Measurements from ENCODE around the gene SLC17A4. TPM values are rescaled to one million over a fixed set of nuclear protein-coding genes. Genes with fewer than 3 reads are reported as not detected.

The SLC17A4 gene
- not detected in 2 replicates for total RNA-seq (2012; rRNA removed)

DNA sequence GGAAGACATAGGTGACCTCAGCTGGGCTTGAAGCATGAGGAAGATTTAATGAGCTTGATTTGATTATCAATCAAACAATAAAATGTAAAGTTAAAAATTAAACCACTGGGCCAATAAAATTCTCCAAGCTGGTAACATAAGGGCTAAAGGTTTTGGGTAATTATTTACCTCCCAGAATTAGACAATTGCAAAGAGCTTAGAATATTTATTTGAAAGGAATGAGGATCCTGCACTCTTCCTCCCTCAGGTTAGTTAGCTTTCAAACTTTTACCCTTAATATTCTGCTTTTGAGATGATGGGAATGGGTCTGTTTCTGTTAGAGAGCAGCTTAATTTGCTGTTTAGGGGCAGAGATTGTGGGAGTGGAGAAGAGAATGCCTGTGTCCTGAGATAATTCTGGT lies at the start of gene SLC17A4:
Gene SLC17A4 (plus strand): TSS at position 208 of the 400 bp plus-strand sequence. CDS start 7,221 bp downstream, outside the sequence.
- H3K9ac ChIP-seq (ENCODE audit: low read depth, low read length), result no peak within 1 kb of the TSS
- H3K36me3 ChIP-seq (ENCODE audit: insufficient read depth, low read length), result no peaks in the 10 kb centered on the region
- no peaks in the 10 kb centered on the region for H3K9me3 ChIP-seq (replicated peaks; ENCODE audit: low read length)
- H3K4me3 ChIP-seq (ENCODE audit: low read length), result no peak within 1 kb of the TSS
- H3K4me1 ChIP-seq (ENCODE audit: control insufficient read depth, insufficient read depth, low read length), result no peaks in the 10 kb centered on the region
- H3K4me2 ChIP-seq (ENCODE audit: low read length), result no peak within 1 kb of the TSS
- H3K27me3 ChIP-seq (ENCODE audit: control insufficient read depth, insufficient read depth, low read length), result peaks cover 5% of the 10 kb centered on the region

- Histone ChIP-seq H3K4me2 (ENCODE audit: low read length) (no peak overlapping the region), H3K9me3 (replicated peaks; ENCODE audit: low read length) (no peaks in the 10 kb centered on the region), H3K9ac (ENCODE audit: low read depth, low read length) (no peak overlapping the region), H3K4me1 (ENCODE audit: control insufficient read depth, insufficient read depth, low read length) (no peaks in the 10 kb centered on the region), H3K36me3 (ENCODE audit: insufficient read depth, low read length) (no peaks in the 10 kb centered on the region), H3K27me3 (ENCODE audit: control insufficient read depth, insufficient read depth, low read length) (no peaks in the 10 kb centered on the region), H3K4me3 (ENCODE audit: low read length) (no peak overlapping the region)
Observed at GRCh38 chr6:25706314-25707014, 48.1 kb upstream of the SLC17A4 start.

- Histone ChIP-seq H3K4me2 (ENCODE audit: low read length) (no peak overlapping the region), H3K36me3 (ENCODE audit: insufficient read depth, low read length) (no peaks in the 10 kb centered on the region), H3K4me1 (ENCODE audit: control insufficient read depth, insufficient read depth, low read length) (no peaks in the 10 kb centered on the region), H3K4me3 (ENCODE audit: low read length) (no peak overlapping the region), H3K27me3 (ENCODE audit: control insufficient read depth, insufficient read depth, low read length) (no peaks in the 10 kb centered on the region), H3K9ac (ENCODE audit: low read depth, low read length) (no peak overlapping the region), H3K9me3 (replicated peaks; ENCODE audit: low read length) (no peaks in the 10 kb centered on the region)
Observed at GRCh38 chr6:25709761-25710160, 44.8 kb upstream of the SLC17A4 start.

DNA sequence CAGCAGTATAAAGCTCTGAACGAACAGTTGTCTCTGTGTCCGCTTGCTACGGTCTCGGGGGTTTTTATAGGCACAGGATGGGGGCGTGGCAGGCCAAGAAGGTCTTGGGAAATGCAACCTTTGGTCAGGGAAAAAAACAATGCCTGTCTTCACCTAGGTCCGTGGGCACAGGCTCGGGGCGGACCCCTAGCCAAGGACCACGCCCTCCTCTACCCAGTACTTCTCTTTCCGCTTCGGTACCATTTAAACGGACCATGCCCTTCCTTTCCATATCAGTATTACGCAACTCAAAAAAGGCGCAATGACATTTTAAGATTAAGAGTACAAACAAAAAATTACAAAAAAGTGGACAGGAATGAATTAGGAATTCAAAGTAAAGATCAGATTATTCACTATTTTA lies 44.3 kb upstream of the SLC17A4 start:
- Histone ChIP-seq H3K9ac (ENCODE audit: low read depth, low read length) (no peak overlapping the region), H3K9me3 (replicated peaks; ENCODE audit: low read length) (no peaks in the 10 kb centered on the region), H3K4me1 (ENCODE audit: control insufficient read depth, insufficient read depth, low read length) (no peaks in the 10 kb centered on the region), H3K4me3 (ENCODE audit: low read length) (no peak overlapping the region), H3K27me3 (ENCODE audit: control insufficient read depth, insufficient read depth, low read length) (peaks cover 3% of the 10 kb centered on the region), H3K4me2 (ENCODE audit: low read length) (no peak overlapping the region), H3K36me3 (ENCODE audit: insufficient read depth, low read length) (no peaks in the 10 kb centered on the region)

DNA sequence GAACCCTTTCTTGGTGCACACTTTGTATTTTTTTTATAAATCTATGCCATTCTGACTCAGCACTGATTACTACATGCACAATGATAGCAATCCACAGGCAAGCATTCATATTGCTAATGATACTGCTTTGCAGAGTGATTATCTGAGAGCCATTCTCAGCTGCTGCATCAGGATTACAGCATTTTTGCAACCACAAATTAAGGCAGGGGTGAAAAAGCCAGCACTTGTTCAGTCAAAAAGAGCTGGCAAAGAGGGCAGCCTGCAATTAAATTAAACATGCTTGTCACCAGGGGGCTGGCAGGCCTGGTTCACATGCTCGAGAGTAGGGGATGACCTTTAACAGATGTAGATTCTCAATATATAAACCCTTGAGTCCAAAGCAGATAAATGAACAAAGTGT lies 40.7 kb upstream of the SLC17A4 start:
- Histone ChIP-seq H3K4me1 (ENCODE audit: control insufficient read depth, insufficient read depth, low read length) (no peaks in the 10 kb centered on the region), H3K4me2 (ENCODE audit: low read length) (no peak overlapping the region), H3K9me3 (replicated peaks; ENCODE audit: low read length) (no peaks in the 10 kb centered on the region), H3K36me3 (ENCODE audit: insufficient read depth, low read length) (no peaks in the 10 kb centered on the region), H3K9ac (ENCODE audit: low read depth, low read length) (no peak overlapping the region), H3K27me3 (ENCODE audit: control insufficient read depth, insufficient read depth, low read length) (peaks cover 14% of the 10 kb centered on the region), H3K4me3 (ENCODE audit: low read length) (no peak overlapping the region)

GRCh38 chr6:25714765-25715164 lies 39.8 kb upstream of the SLC17A4 start:
- H3K4me2 ChIP-seq (ENCODE audit: low read length), result no peak overlapping the region
- H3K36me3 ChIP-seq (ENCODE audit: insufficient read depth, low read length), result no peaks in the 10 kb centered on the region
- H3K9me3 ChIP-seq (replicated peaks; ENCODE audit: low read length), result no peaks in the 10 kb centered on the region
- peaks cover 14% of the 10 kb centered on the region for H3K27me3 ChIP-seq (ENCODE audit: control insufficient read depth, insufficient read depth, low read length)
- no peaks in the 10 kb centered on the region for H3K4me1 ChIP-seq (ENCODE audit: control insufficient read depth, insufficient read depth, low read length)
- no peak overlapping the region for H3K4me3 ChIP-seq (ENCODE audit: low read length)
- no peak overlapping the region for H3K9ac ChIP-seq (ENCODE audit: low read depth, low read length)

- Histone ChIP-seq H3K4me1 (ENCODE audit: control insufficient read depth, insufficient read depth, low read length) (no peaks in the 10 kb centered on the region), H3K9ac (ENCODE audit: low read depth, low read length) (no peak overlapping the region), H3K9me3 (replicated peaks; ENCODE audit: low read length) (no peaks in the 10 kb centered on the region), H3K4me2 (ENCODE audit: low read length) (no peak overlapping the region), H3K36me3 (ENCODE audit: insufficient read depth, low read length) (no peaks in the 10 kb centered on the region), H3K27me3 (ENCODE audit: control insufficient read depth, insufficient read depth, low read length) (peaks cover 14% of the 10 kb centered on the region), H3K4me3 (ENCODE audit: low read length) (no peak overlapping the region)
Observed at GRCh38 chr6:25715794-25716193, 38.7 kb upstream of the SLC17A4 start.

- Histone ChIP-seq H3K4me2 (ENCODE audit: low read length) (no peak overlapping the region), H3K9me3 (replicated peaks; ENCODE audit: low read length) (no peaks in the 10 kb centered on the region), H3K4me1 (ENCODE audit: control insufficient read depth, insufficient read depth, low read length) (no peaks in the 10 kb centered on the region), H3K36me3 (ENCODE audit: insufficient read depth, low read length) (no peaks in the 10 kb centered on the region), H3K4me3 (ENCODE audit: low read length) (no peak overlapping the region), H3K9ac (ENCODE audit: low read depth, low read length) (no peak overlapping the region), H3K27me3 (ENCODE audit: control insufficient read depth, insufficient read depth, low read length) (peaks cover 14% of the 10 kb centered on the region)
Observed at GRCh38 chr6:25717866-25718740, 36.4 kb upstream of the SLC17A4 start.

DNA sequence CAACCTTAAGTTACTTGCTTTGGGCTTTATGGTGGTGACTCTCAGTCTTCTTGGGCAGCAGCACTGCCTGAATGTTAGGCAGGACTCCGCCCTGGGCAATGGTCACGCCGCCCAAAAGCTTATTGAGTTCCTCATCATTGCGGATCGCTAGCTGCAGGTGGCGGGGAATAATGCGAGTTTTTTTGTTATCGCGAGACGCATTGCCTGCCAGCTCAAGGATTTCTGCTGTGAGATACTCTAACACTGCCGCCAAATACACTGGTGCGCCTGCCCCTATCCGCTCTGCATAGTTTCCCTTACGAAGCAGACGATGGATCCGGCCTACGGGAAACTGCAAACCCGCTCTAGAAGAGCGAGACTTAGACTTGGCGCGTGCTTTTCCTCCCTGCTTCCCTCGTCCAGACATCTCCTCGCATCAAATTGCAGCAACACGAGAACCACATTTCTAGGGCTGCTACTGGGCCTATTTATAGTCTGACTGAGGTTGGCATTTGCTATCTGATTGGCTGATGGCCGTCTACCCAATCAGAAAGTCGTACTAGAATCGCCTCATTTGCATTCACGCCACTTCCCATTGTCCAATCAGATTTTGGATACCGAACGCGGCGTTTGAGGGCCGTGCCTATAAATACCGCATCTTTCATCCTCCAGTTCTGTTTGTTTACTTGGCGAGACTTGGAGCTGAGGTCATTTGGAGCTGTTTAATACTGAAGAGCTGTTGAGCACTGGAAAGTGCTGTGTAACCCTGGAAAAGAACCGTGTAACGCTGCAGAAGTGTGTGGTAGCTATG lies 28.2 kb upstream of the SLC17A4 start:
- Histone ChIP-seq H3K4me1 (ENCODE audit: control insufficient read depth, insufficient read depth, low read length) (no peaks in the 10 kb centered on the region), H3K36me3 (ENCODE audit: insufficient read depth, low read length) (no peaks in the 10 kb centered on the region), H3K27me3 (ENCODE audit: control insufficient read depth, insufficient read depth, low read length) (no peaks in the 10 kb centered on the region), H3K4me3 (ENCODE audit: low read length) (no peak overlapping the region), H3K4me2 (ENCODE audit: low read length) (no peak overlapping the region), H3K9ac (ENCODE audit: low read depth, low read length) (no peak overlapping the region), H3K9me3 (replicated peaks; ENCODE audit: low read length) (no peaks in the 10 kb centered on the region)

- no peaks in the 10 kb centered on the region for H3K36me3 ChIP-seq (ENCODE audit: insufficient read depth, low read length)
- H3K27me3 ChIP-seq (ENCODE audit: control insufficient read depth, insufficient read depth, low read length), result no peaks in the 10 kb centered on the region
- H3K4me3 ChIP-seq (ENCODE audit: low read length), result no peak overlapping the region
- H3K4me2 ChIP-seq (ENCODE audit: low read length), result no peak overlapping the region
- no peaks in the 10 kb centered on the region for H3K4me1 ChIP-seq (ENCODE audit: control insufficient read depth, insufficient read depth, low read length)
- H3K9ac ChIP-seq (ENCODE audit: low read depth, low read length), result no peak overlapping the region
- no peaks in the 10 kb centered on the region for H3K9me3 ChIP-seq (replicated peaks; ENCODE audit: low read length)
Observed at GRCh38 chr6:25727028-25727427, 27.5 kb upstream of the SLC17A4 start.

- no peaks in the 10 kb centered on the region for H3K36me3 ChIP-seq (ENCODE audit: insufficient read depth, low read length)
- no peak overlapping the region for H3K4me2 ChIP-seq (ENCODE audit: low read length)
- no peak overlapping the region for H3K9ac ChIP-seq (ENCODE audit: low read depth, low read length)
- no peaks in the 10 kb centered on the region for H3K9me3 ChIP-seq (replicated peaks; ENCODE audit: low read length)
- no peaks in the 10 kb centered on the region for H3K27me3 ChIP-seq (ENCODE audit: control insufficient read depth, insufficient read depth, low read length)
- no peak overlapping the region for H3K4me3 ChIP-seq (ENCODE audit: low read length)
- no peaks in the 10 kb centered on the region for H3K4me1 ChIP-seq (ENCODE audit: control insufficient read depth, insufficient read depth, low read length)
Observed at GRCh38 chr6:25730907-25731306, 23.6 kb upstream of the SLC17A4 start.
